ENCODE measurements around the gene FRMPD2. TPM values are rescaled to one million over a fixed set of nuclear protein-coding genes. Genes with fewer than 3 reads are reported as not detected.
A peak's percentile ranks its signal among the peaks of the same experiment; 100 is the strongest.

The FRMPD2 gene
- total RNA-seq, 1 experiment from 2014 or later = 1.1 TPM

DNA sequence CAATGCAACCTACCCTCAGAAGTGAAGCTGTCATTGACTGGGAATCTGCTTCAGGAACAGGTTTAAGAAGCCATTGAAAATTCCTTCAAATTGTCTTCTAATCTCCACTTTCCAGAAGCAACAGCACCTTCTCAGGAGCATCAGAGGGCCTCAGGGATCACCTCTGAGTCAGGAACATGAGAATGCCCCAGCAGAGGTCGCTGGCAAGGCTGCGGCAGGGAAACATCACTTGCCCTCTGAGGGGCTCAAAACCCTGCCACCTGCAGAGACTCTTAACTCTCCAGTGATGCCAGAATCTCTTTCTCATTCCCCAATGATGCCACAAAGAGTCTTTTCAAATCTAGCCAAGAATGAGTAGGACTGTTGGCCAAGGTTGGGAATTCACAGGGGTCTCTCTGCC lies 26.1 kb upstream of the FRMPD2 start:
- CTCF ChIA-PET = interaction anchor here (0.7 to 2.4 kb wide), 6 partner anchors 9 to 355 kb away, joined by 4 to 18 read pairs (median 4); partner anchors contain the start of gene FRMPD2

GRCh38 chr10:48299692-48300091 lies 25.2 kb upstream of the FRMPD2 start:
- ChIA-PET POLR2A (no interaction called here), CTCF (interaction anchor here (0.7 to 2.4 kb wide), 2 partner anchors 9 to 170 kb away, joined by 3 to 18 read pairs; no protein-coding TSS in a partner anchor)
- ATAC-seq (no peak), DNase-seq (ENCODE audit: low spot score) (no peak)
- Mint-ChIP-seq H3K4me1 (peaks cover 9% of the 10 kb centered on the region), H3K9me3 (no peaks in the 10 kb centered on the region), H3K4me3 (no peak overlapping the region), H3K27ac (no peak overlapping the region), H3K36me3 (no peaks in the 10 kb centered on the region), H3K27me3 (ENCODE audit: low read depth) (peaks cover 9% of the 10 kb centered on the region)
- TF ChIP-seq, protein P1, sequence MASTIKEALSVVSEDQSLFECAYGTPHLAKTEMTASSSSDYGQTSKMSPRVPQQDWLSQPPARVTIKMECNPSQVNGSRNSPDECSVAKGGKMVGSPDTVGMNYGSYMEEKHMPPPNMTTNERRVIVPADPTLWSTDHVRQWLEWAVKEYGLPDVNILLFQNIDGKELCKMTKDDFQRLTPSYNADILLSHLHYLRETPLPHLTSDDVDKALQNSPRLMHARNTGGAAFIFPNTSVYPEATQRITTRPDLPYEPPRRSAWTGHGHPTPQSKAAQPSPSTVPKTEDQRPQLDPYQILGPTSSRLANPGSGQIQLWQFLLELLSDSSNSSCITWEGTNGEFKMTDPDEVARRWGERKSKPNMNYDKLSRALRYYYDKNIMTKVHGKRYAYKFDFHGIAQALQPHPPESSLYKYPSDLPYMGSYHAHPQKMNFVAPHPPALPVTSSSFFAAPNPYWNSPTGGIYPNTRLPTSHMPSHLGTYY (CRISPR knock-in tag; IDR thresholded peaks at IDR 0.05) = no peak
- TF ChIP-seq, protein P2, sequence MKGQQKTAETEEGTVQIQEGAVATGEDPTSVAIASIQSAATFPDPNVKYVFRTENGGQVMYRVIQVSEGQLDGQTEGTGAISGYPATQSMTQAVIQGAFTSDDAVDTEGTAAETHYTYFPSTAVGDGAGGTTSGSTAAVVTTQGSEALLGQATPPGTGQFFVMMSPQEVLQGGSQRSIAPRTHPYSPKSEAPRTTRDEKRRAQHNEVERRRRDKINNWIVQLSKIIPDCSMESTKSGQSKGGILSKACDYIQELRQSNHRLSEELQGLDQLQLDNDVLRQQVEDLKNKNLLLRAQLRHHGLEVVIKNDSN (CRISPR knock-in tag; IDR thresholded peaks at IDR 0.05) = no peak
- TF ChIP-seq NFATC4 (CRISPR knock-in tag; IDR thresholded peaks at IDR 0.05) (no peak), RORB (CRISPR knock-in tag; IDR thresholded peaks at IDR 0.05) (no peak), RELA (CRISPR knock-in tag; IDR thresholded peaks at IDR 0.05; ENCODE audit: borderline replicate concordance) (no peak), FOXK1 (CRISPR knock-in tag; IDR thresholded peaks at IDR 0.05) (no peak)

More for the DNA sequence above, 26.1 kb upstream of the FRMPD2 start:
- Mint-ChIP-seq H3K4me1 (peaks cover 9% of the 10 kb centered on the region), H3K27me3 (ENCODE audit: low read depth) (peaks cover 16% of the 10 kb centered on the region), H3K36me3 (no peaks in the 10 kb centered on the region), H3K9me3 (no peaks in the 10 kb centered on the region), H3K4me3 (no peak overlapping the region), H3K27ac (no peak overlapping the region)
- POLR2A ChIA-PET = no interaction called here
- DNase-seq (ENCODE audit: low spot score) (no peak), ATAC-seq (peak; percentile 71)
- TF ChIP-seq ZNF416 (CRISPR knock-in tag; IDR thresholded peaks at IDR 0.05) (no peak), SMAD4 (CRISPR knock-in tag; IDR thresholded peaks at IDR 0.05) (no peak), ZBTB43 (CRISPR knock-in tag; IDR thresholded peaks at IDR 0.05) (no peak), RORB (CRISPR knock-in tag; IDR thresholded peaks at IDR 0.05) (no peak), TEAD4 (CRISPR knock-in tag; IDR thresholded peaks at IDR 0.05) (no peak), FOXP4 (CRISPR knock-in tag; IDR thresholded peaks at IDR 0.05) (no peak), MYBL2 (CRISPR knock-in tag; IDR thresholded peaks at IDR 0.05) (no peak), KAT7 (CRISPR knock-in tag; IDR thresholded peaks at IDR 0.05; ENCODE audit: borderline replicate concordance) (no peak)

DNA sequence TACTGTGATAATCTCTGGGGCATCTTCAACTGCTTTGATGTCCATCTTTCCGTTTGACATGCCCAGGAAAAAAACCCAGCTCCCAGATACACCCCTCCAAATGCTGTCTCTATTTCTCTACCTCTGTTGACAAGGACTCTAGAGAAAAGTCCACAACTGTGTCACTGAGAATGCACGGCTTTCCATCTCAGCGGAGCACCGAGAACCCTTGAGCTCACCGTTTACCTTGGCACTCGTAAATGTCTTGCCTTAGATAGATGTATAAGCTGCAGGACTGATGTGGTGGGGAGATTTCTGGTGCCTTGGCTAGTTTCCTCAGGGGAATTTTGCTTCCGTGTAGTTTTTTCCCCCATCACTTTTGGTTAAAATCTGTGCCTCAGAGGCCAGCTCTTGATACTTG lies 24.6 kb upstream of the FRMPD2 start:
- no peak overlapping the region for H3K4me3 Mint-ChIP-seq
- H3K36me3 Mint-ChIP-seq = no peaks in the 10 kb centered on the region
- H3K9me3 Mint-ChIP-seq = no peaks in the 10 kb centered on the region
- H3K27me3 Mint-ChIP-seq (ENCODE audit: low read depth) = peaks cover 4% of the 10 kb centered on the region
- CTCF ChIA-PET = interaction anchor here (2.4 kb wide), 1 partner anchor 9 kb away, joined by 18 read pairs; no protein-coding TSS in a partner anchor
- peaks cover 9% of the 10 kb centered on the region for H3K4me1 Mint-ChIP-seq
- no peak overlapping the region for H3K27ac Mint-ChIP-seq
- DNase-seq (ENCODE audit: low spot score) (no peak), ATAC-seq (no peak)
- POLR2A ChIA-PET = no interaction called here
- TF ChIP-seq ZNF263 (CRISPR knock-in tag; IDR thresholded peaks at IDR 0.05; ENCODE audit: low read depth) = no peak
- no peak for TF ChIP-seq ZBTB43 (CRISPR knock-in tag; IDR thresholded peaks at IDR 0.05)
- TF ChIP-seq IRF1 (CRISPR knock-in tag; IDR thresholded peaks at IDR 0.05) = no peak
- no peak for TF ChIP-seq SMAD3 (CRISPR knock-in tag; IDR thresholded peaks at IDR 0.05; ENCODE audit: borderline replicate concordance)
- TF ChIP-seq, protein P3, sequence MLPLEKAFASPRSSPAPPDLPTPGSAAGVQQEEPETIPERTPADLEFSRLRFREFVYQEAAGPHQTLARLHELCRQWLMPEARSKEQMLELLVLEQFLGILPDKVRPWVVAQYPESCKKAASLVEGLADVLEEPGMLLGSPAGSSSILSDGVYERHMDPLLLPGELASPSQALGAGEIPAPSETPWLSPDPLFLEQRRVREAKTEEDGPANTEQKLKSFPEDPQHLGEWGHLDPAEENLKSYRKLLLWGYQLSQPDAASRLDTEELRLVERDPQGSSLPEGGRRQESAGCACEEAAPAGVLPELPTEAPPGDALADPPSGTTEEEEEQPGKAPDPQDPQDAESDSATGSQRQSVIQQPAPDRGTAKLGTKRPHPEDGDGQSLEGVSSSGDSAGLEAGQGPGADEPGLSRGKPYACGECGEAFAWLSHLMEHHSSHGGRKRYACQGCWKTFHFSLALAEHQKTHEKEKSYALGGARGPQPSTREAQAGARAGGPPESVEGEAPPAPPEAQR (CRISPR knock-in tag; IDR thresholded peaks at IDR 0.05) = no peak
- TF ChIP-seq, protein P4, sequence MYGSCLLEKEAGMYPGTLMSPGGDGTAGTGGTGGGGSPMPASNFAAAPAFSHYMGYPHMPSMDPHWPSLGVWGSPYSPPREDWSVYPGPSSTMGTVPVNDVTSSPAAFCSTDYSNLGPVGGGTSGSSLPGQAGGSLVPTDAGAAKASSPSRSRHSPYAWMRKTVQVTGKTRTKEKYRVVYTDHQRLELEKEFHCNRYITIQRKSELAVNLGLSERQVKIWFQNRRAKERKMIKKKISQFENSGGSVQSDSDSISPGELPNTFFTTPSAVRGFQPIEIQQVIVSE (CRISPR knock-in tag; IDR thresholded peaks at IDR 0.05; ENCODE audit: borderline replicate concordance) = no peak
- no peak for TF ChIP-seq FOXP1 (CRISPR knock-in tag; IDR thresholded peaks at IDR 0.05; ENCODE audit: borderline replicate concordance)
- TF ChIP-seq SOX15 (CRISPR knock-in tag; IDR thresholded peaks at IDR 0.05) = no peak
- TF ChIP-seq ATF6 (CRISPR knock-in tag; IDR thresholded peaks at IDR 0.05) = no peak

All from WTC11 (cell line).